ENCODE results near the gene TCF7L2.

DNA sequence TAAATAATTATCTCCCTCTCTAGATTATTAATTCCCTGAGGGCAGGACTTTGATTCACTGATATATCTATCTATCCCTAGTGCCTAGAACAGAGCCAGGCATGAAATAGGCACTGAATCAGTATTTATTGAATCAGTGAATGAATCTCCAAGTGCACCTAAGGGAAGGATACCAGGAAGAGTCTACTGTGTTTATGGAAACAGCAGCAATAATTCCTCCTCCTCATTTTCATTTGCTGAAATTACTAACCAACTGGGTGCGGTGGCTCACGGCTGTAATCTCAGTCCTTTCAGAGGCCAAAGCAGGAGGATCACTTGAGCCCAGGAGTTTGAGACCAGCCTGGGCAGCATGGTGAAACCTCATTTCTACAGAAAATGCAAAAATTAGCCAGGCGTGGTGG lies 161.2 kb downstream of the TCF7L2 start:
- no peak for TF ChIP-seq POLR2A (IDR thresholded peaks at IDR 0.05)
- no peak for TF ChIP-seq POLR2AphosphoS5 (IDR thresholded peaks at IDR 0.05; ENCODE audit: insufficient read depth in 1 of 2, low read depth in 1 of 2)
